GM12873 (cell line): Measurements from ENCODE around the gene ZNF599.

Experiments
- TF ChIP-seq, protein P1 (sequence below): IDR thresholded peaks from 2 replicates; pipeline ENCODE4 v1.5.1; 2012; ENCODE audit warnings: low read depth, mild to moderate bottlenecking, moderate library complexity, low read length, control low read depth; ENCODE audit not compliant: insufficient read depth; ENCODE audit errors: missing control alignments

The ZNF599 gene

DNA sequence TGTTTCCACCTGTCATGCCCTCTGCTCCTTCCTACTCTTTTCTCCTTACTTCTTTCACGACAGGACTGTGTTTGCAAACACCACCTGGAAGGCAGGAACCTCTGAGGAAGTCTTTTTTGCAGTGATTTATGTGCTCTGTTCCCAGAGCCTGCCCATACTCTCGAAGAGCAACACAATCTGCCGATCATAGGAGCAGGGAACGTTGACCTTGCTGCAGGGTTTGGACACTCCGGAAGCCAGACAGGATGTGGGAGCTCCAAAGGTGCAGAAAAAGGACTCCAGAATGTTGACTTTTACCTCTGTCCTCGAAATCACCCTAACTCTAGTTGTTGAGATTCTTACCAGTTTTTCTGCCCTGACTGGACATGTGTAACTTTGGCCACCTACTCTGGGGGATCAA lies 47.6 kb downstream of the ZNF599 start:
- TF ChIP-seq, protein P1, sequence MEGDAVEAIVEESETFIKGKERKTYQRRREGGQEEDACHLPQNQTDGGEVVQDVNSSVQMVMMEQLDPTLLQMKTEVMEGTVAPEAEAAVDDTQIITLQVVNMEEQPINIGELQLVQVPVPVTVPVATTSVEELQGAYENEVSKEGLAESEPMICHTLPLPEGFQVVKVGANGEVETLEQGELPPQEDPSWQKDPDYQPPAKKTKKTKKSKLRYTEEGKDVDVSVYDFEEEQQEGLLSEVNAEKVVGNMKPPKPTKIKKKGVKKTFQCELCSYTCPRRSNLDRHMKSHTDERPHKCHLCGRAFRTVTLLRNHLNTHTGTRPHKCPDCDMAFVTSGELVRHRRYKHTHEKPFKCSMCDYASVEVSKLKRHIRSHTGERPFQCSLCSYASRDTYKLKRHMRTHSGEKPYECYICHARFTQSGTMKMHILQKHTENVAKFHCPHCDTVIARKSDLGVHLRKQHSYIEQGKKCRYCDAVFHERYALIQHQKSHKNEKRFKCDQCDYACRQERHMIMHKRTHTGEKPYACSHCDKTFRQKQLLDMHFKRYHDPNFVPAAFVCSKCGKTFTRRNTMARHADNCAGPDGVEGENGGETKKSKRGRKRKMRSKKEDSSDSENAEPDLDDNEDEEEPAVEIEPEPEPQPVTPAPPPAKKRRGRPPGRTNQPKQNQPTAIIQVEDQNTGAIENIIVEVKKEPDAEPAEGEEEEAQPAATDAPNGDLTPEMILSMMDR = no peak

DNA sequence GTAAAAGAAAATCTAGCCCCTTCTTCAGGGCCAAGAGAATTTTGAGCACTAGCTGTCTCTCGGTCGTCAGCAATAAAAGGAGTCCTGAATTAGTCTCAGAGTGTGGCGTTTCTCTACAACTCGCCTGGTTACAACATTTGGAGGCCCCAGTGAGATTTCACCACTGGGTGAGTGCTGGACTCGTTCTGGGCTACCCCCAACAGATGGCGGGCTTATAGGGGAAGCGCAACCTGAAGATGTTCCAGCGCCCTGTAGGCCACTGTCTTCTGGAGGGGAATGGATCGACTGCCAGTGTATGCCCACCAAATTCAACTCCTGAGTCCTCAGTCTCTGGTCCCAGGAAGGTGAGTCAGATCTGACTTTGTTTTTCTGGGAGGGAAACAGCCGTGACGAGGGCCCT lies 50.7 kb downstream of the ZNF599 start:
- TF ChIP-seq, protein P1 = no peak

DNA sequence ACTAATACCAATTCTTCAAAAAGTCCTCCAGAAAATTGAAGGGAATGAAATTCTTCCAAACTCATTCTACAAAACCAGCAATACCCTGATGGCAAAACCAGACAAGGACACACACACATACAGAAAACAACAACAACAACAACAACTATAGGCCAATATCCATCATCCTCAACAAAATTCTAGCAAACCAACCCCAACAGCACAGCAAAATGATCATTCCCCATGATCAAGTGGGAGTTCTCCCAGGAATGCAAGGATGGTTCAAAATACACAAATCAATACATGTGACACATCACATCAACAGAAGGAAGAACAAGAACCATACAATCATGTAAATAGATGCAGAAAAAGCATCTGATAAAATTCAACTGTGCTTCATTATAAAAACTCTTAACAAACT lies 57.7 kb downstream of the ZNF599 start:
- TF ChIP-seq, protein P1 = no peak

DNA sequence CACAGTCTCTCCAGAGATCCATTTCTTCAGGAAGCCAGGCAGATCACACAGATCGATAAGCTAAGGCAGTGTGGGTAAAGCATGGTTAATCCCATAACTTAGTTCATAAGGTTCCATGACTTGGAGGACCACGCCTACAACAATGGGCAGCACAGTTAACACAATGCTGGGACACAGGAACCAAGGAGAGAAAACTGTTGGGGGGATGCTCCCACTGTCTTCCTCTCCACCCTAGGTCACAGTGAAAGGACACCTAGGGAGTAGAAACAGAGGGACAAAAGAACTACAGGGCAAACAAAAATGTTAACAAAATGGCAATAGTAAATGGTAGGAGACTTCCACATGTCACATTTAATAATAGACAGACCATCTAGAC lies 59.8 kb downstream of the ZNF599 start:
- TF ChIP-seq, protein P1 = no peak

DNA sequence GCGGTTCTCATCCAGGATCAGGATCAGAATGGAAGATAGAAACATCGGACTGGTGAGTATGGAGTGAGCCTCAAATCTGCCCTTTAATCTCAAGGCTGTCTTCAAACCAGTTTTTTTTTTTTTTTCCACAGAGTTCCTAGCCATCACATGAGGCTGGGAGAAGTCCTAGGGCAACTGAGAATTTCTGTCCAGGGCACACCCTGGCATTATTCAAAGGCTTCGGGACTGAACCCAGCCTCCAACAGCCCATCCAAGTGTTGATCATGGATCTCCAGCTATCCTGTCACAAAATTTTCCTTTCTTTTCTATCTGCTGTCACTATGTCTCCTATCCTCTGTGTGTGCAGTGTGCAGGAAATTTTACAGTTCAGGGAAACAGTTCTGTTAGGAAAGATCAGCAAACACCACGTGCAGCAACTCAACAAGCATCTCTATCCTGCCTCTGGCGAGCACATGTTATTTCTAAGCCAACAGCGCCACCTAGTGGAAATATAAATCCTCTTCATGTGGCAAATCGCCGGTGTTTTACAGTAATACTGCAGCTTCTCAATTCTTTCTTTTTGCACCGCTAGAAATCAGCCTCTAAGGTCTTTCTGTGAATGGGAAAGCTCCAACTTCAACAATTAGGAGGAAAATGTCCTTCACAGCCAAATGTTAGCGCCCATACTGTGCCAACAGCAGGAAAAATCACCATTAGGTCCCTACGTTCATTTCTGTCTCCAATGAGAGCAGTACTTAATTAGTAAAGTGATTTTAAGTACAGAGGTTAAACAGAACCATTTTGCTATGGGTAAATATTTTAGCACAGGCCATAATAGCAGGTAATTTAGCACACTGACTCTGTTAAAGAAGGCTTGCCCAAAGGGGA lies 60.4 kb downstream of the ZNF599 start:
- TF ChIP-seq, protein P1 = peak; percentile 55

DNA sequence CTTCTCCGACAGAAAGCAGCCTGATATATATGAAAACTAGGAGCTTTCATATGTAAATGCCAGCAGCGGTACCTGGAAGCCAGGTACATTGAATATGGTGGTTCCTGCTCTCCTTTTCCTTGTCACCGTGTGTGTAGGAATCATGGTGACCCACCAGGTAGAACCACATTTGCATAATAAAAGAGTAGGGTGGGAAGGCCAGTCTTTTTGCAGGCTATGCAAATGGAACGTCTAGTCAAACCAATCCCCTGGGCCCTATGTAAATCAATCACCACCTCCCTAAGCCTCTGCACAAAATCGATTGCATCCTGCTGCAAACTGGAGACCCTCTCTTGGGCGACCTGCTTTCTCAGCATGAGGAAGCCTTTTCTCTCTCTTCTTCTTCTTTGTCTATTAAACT lies 61.1 kb downstream of the ZNF599 start:
- TF ChIP-seq, protein P1 = no peak
